Limb (tissue), 2 donors: Measurements from ENCODE around the gene PALM.
A peak's percentile ranks its signal among the peaks of the same experiment; 100 is the strongest.
"Not testable (repeated sequence)": the region's sequence is repeated elsewhere in the genome, so short reads cannot be mapped to it uniquely, and the experiment has no call there.

ENCODE experiments used
- DNase-seq, 2 donors: peaks; one replicate each; pipeline ENCODE4 v3.0.0-alpha.2; 2016; ENCODE audit errors: extremely low spot score in 2 of 2

Gene PALM

DNA sequence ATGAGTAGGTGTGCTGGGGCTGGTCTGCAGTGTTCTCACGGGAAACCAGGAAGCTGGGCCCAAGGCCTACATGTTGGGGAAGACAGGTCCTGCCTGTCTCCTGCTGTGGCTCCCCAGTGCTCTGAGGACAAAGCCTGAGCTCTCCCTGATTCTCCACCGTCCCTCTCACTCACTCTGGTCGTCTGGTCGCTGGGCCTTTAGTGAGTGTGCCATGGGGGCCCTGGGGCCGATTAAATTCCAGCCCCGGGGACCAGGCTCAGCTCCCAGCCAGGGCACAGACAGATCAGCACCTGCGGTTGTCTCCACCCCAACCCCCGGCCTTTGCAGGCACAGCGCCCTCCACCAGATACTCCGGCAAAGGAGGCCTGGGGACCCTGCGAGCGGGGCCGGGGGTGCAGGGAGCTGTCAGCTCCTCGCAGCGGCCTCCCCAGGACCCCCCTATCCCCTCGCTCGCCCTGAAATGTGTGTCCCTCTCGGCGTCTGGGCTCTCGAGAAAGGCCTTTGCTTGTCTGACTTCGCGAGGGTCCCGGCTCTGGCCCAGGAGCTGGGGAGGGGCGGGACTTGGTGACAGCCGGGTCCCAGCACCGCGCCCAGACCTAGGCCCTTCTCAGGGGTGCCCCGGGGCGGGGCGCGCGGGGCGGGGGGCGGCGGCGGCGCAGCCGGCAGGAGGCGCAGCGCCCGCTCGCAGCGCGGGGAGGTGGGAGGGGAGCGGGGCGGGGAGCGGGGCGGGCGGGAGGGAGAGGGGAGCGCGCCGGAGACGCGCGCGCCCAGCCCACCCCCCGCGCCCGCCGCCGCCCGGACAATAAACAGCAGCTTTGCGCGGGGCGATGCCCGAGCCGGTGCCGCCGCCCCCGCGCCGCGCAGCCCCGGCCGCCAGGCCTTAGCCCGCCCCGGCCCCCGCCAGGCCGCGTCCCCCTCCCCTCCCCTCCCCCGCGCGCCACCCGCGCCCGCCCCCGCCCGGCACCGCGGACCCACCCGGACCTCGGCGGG lies at the start of gene PALM:
Gene PALM, plus strand, starts transcription at position 782 of the 990 bp plus-strand sequence. CDS start 212 bp downstream, outside the sequence.
- DNase-seq, result peak; percentile 26 to 83

DNA sequence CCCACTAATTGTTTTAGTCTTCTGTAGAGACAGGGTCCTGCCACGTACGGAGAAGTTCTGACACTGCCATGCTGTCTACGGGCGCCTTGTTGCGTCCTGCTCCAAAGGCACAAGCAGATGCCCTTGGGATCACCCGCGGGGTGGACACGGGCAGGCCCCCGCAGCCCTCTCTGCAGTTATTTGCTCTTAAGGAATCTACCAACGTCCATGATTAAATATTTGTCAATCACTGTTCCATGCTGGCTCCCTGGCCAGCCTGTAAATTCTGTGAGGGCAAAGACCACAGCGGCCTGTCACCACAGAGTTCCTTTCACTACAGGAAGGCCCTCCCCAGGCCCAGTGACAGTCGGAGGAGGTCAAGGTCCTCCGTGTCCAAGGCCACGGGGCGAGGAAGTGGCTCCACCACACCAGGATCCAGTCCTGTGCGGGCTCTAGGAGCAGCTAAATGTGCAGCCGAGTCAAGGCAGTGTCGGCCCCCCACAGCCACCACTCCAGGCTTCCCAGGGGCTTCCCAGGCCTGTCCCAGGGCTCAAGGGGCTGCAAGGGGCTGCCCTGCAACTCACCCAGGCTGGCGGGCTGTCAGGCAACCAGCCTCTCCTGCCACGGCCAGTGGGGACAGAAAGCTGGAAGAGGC lies 47.8 kb upstream of the PALM start:
- DNase-seq, result no peak

DNA sequence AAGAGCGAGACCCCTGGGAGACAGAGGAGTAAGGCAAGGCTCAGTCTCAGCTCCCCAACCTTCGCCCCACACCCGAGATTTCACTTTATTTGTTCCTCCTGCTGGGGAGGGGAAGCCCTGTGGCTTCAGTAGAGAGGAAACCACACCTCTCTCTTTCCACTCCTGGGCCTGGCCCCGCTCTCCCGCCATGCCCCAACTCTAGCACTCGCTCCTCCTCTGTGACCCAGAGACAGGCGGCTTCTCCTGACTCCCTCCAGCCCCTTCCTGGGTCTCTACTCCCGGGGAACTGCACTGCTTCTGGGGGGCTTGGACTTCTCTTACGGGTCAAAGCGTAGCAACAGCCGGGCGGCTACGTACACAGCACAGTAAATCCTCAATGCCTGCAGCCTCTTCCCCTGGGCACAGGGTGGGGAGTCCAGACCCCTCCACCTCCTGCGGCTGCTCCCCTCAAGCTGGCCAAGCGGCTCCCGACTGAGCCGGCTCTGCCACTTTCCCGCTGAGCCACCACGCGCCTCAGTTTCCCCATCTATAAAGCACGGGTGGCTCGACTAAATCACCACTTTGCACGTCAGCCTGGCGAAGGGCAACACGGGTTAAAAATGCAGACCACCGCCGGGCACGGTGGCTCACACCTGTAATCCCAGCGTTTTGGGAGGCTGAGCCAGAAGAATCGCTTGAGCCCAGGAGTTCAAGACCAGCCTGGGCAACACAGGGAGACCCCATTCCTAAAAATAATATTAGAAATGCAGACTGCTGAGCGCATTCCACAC lies 47.1 kb upstream of the PALM start:
- no peak for DNase-seq

DNA sequence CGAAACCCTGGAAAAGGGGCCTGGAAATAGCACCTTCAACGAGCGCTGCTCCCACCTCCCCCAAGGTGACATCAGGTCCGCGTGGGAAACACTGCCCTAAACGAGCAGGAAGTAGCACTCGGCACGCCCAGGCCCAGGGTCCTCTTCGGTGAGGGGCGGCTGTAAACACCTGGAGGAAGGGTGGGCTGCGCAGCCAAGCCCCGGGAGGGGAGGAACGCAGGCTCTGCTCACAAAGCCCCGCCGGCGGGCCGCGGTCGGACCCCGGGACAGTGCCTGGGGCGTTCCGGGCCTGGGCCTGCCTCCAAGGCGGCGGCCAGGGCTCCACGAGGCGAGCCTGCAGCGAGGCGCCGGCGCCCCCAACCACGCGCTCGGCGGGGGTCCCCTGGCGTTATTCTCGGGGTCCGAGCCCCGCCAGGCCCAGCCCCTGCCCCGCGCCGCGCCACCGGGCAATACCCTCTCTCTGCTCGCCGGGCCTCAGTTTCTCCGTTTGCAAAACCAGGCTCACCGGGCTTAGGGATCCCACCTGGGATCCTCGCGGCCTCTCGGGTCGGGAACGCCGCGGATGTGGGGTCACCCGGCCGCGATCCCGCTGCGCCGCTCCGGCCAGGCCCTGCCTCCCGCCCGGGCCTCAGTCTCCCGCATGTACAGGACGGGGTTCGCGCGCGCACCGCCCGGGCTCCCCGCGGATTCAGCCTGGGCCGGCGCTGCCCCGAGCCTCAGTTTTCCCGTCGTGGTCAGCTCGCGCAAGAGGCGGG lies 46.4 kb upstream of the PALM start:
- no peak for DNase-seq

DNA sequence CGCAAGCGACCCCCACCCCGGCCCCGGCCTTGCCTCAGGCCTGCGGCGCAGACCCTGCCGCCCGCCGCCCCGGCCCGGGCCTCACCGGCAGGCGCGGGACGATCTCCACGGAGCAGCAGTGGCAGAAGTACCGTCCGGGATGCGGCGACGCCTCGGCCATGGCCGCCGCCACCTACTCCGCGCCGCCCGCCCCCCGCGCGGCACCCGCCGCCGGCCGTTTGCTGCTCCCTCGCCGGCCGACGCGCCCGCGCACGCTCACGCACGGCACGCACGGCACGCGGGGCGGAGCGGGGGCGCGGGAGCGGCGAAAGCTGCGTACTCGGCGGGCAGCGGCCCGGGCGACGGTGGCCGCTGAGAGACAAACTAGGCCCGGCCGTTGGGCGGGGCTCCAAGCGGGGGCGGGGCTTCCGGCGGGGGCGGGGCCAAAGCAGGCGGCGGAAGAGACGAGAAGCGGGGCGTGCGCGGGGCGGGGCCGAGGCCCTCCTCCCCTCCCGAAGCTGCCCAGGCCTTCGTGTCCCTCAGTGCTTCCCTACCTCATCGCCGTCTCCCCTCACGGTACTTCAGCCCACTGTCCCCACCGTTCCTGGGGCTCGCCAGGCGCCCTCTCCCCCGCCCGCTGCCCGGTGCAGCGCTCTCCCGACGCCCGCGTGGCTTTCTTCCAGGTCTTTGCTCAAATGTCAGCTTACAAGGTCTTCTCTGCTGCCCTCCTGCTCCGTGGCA lies 45.6 kb upstream of the PALM start, which contains the start of gene RNF126:
Gene RNF126, minus strand, starts transcription at position 253 of the 720 bp plus-strand sequence. Its CDS starts 93 bp downstream, at position 160.
- DNase-seq, result peak; percentile 87 to 98

GRCh38 chr19:663682-664117 lies 45.0 kb upstream of the PALM start:
- no peak for DNase-seq

- peak; percentile 85 to 93 for DNase-seq
These were observed 43.8 kb upstream of the PALM start for GRCh38 chr19:664913-665443.

DNA sequence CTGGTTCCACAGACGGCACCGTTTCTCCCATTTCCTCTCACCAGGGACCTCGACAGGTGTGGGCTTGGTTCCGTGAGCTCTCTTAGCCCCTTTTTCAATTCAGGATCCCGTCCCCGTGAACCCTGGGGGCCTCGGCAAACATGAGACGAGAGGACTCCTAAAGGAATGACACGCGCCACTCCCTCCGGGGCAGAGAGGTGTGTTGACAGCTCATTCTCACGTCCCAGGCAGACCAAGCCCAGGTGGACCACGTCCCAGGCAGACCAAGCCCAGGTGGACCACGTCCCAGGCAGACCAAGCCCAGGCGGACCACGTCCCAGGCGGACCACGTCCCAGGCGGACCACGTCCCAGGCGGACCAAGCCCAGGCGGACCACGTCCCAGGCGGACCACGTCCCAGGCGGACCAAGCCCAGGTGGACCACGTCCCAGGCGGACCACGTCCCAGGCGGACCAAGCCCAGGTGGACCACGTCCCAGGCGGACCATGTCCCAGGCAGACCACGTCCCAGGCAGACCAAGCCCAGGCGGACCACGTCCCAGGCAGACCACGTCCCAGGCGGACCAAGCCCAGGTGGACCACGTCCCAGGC lies 41.7 kb upstream of the PALM start:
- not testable (repeated sequence) for DNase-seq

DNA sequence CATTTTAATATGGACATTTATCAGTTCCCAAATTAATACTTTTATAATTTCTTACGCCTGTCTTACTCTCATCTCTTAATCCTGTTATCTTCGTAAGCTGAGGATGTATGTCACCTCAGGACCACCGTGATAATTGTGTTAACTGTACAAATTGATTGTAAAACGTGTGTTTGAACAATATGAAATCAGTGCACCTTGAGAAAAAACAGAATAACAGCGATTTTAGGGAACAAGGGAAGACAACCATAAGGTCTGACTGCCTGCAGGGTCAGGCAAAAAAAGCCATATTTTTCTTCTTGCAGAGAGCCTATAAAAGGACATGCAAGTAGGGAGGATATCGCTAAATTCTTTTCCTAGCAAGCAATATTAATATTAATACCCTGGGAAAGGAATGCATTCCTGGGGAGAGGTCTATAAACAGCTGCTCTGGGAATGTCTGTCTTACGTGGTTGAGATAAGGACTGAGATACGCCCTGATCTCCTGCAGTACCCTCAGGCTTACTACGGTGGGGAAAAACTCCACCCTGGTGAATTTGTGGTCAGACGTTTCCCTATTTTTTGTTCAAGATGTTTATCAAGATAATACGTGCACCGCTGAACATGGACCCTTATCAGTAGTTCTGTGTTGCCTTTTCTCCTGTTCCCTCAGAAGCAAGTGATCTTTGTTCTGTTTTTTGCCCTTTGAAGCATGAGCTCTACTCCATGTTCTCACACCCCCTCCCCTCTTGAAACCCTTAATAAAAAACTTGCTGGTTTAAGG lies 39.9 kb upstream of the PALM start:
- not testable (repeated sequence) for DNase-seq

GRCh38 chr19:670609-671075 lies 38.1 kb upstream of the PALM start:
- no peak for DNase-seq

DNA sequence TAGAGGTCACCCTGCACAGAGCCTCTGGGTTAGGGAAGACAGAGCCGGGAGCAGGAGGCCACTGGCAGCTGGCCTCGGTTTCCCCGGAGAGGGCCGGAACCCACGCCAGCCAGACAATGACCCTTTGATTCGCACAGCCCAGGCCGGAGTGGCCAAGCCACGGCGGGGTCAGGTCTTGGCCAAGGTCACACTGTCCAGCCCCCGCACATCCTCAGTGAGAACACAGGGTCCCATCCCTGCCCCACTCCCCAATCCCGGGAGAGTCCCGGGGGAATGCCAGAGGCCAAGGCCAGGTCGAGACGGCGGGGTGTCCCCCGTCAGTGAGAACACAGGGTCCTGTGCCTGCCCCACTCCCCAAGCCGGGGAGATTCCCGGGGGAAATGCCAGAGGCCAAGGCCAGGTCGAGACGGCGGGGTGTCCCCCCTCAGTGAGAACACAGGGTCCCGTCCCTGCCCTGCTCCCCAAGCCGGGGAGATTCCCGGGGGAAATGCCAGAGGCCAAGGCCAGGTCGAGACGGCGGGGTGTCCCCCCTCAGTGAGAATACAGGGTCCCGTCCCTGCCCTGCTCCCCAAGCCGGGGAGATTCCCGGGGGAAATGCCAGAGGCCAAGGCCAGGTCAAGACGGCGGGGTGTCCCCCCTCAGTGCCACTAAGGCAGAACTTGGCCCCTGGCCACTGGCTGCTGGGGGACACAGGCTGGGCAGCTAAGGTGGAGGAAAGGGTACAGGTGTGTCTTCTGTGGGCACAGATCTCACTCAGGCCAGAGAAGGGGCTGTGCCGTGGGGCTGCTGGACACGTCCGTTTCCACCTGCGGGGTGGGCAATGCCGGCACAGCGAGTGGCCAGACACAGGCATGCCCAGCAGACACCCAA lies 34.2 kb upstream of the PALM start:
- DNase-seq, result peak in 1 of 2 donors; percentile 39

GRCh38 chr19:676007-676338 lies 32.8 kb upstream of the PALM start:
- DNase-seq, result no peak

- peak in 1 of 2 donors; percentile 69 for DNase-seq
These were observed 32.2 kb upstream of the PALM start, which contains the start of gene FSTL3 for GRCh38 chr19:676339-677105. FSTL3 (plus strand) TSS chr19:676392; CDS start chr19:676424, 32 bp downstream.

- DNase-seq, result peak in 1 of 2 donors; percentile 75
These were observed 31.5 kb upstream of the PALM start for GRCh38 chr19:677201-677600.

GRCh38 chr19:677601-678436 lies 30.9 kb upstream of the PALM start:
- DNase-seq, result peak in 1 of 2 donors; percentile 31
